ENCODE results near the gene NDFIP2.

GRCh38 chr13:79540504-79540903 lies 59.5 kb downstream of the NDFIP2 start:
- TF ChIP-seq CTCF (IDR thresholded peaks at IDR 0.05) (no peak), POLR2A (IDR thresholded peaks at IDR 0.05) (no peak)
